Measurements from ENCODE around the gene ZNF628. TPM values are rescaled to one million over a fixed set of nuclear protein-coding genes. Genes with fewer than 3 reads are reported as not detected.

ZNF628 gene
- total and polyA plus RNA-seq, 2 donors (not counting 1 experiment from before 2014, with no cell fraction given) = 13.3 to 18.3 TPM

DNA sequence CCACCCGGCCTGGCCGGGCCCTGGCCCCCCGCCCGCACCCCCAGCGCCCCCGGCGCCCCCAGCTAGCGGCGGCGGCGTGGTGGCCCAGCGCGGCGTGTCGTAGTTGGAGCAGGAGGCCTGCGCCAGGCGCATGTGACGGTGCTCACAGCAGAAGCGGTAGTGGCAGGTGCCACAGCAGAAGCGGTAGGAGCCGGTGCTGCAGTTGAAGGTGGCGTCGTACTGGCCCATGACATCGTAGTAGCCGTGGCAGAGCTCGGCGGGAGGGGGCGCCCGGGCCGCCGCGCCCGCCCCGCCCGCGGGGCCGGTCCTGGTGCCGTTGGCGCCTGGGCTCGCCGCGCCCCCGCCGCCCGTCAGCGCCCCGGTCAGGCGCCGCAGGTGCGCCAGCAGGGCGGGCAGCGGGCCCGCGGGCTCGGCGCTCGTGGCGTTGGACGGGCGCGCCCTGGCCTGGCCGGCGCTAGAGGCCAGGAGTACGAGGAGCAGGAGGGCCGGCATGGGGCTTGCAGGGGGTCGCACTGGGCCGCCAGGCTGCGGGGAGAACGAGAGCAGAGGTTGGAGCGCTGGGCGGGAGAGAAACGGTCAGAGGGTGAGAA lies 34.0 kb upstream of the ZNF628 start:
- H3K4me3 Mint-ChIP-seq = no peak overlapping the region
- DNase-seq (peak; percentile 60), ATAC-seq (ENCODE audit: low read depth) (no peak)
- Histone ChIP-seq H3K79me2 (ENCODE audit: control insufficient read depth, insufficient read depth, low read length) (no peaks in the 10 kb centered on the region), H3K9ac (ENCODE audit: low read length) (no peak overlapping the region), H3K4me3 (ENCODE audit: control extremely low read depth in 1 of 5, extremely low read depth in 1 of 5, insufficient read depth in 1 of 5, low read depth in 2 of 5, low read length in 4 of 5) (no peak overlapping the region), H3K27ac (ENCODE audit: low read length in 2 of 2) (no peak overlapping the region), H2AFZ (ENCODE audit: insufficient read depth, low read depth, low read length, poor library complexity, severe bottlenecking) (no peak overlapping the region), H3K4me2 (replicated peaks; ENCODE audit: low read depth, low read length, poor library complexity, severe bottlenecking) (peak overlapping the region; percentile 62), H3K27me3 (replicated peaks in 1 of 4; ENCODE audit: control extremely low read depth in 1 of 4, control insufficient read depth in 3 of 4, insufficient read depth in 4 of 4, low read length in 3 of 4) (peaks cover 0 to 74% (median 45%) of the 10 kb centered on the region in 4 experiments), H3K4me1 (ENCODE audit: control insufficient read depth in 2 of 2, insufficient read depth in 2 of 2, low read length in 2 of 2) (peaks cover 21 to 37% of the 10 kb centered on the region in 2 donors), H3K9me3 (ENCODE audit: control extremely low read depth in 1 of 3, control insufficient read depth in 2 of 3, insufficient read depth in 1 of 3, low read length in 2 of 3) (peaks cover 0 to 29% (median 0%) of the 10 kb centered on the region in 3 donors), H4K20me1 (ENCODE audit: control insufficient read depth, insufficient read depth, low read length, poor library complexity, severe bottlenecking) (no peaks in the 10 kb centered on the region), H3K36me3 (replicated peaks in 1 of 2; ENCODE audit: control extremely low read depth in 1 of 2, control insufficient read depth in 1 of 2, extremely low read depth in 1 of 2, insufficient read depth in 2 of 2, low read length in 1 of 2) (no peaks in the 10 kb centered on the region)
- TF ChIP-seq EZH2 (IDR thresholded peaks at IDR 0.05; ENCODE audit: borderline replicate concordance, insufficient read depth, low read depth, low read length, poor library complexity, severe bottlenecking) = no peak
- TF ChIP-seq, protein P1, sequence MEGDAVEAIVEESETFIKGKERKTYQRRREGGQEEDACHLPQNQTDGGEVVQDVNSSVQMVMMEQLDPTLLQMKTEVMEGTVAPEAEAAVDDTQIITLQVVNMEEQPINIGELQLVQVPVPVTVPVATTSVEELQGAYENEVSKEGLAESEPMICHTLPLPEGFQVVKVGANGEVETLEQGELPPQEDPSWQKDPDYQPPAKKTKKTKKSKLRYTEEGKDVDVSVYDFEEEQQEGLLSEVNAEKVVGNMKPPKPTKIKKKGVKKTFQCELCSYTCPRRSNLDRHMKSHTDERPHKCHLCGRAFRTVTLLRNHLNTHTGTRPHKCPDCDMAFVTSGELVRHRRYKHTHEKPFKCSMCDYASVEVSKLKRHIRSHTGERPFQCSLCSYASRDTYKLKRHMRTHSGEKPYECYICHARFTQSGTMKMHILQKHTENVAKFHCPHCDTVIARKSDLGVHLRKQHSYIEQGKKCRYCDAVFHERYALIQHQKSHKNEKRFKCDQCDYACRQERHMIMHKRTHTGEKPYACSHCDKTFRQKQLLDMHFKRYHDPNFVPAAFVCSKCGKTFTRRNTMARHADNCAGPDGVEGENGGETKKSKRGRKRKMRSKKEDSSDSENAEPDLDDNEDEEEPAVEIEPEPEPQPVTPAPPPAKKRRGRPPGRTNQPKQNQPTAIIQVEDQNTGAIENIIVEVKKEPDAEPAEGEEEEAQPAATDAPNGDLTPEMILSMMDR (IDR thresholded peaks at IDR 0.05) = no peak
- intact Hi-C loops (cut with micrococcal nuclease) = no loop called here
- no peaks in the 10 kb centered on the region for H3K9me3 Mint-ChIP-seq (ENCODE audit: insufficient read depth)
- CTCF ChIA-PET = no interaction called here
- H3K27me3 Mint-ChIP-seq = peaks cover 64% of the 10 kb centered on the region
- POLR2A ChIA-PET = no interaction called here
- H3K27ac Mint-ChIP-seq = no peak overlapping the region
- H3K4me1 Mint-ChIP-seq = peaks cover 20% of the 10 kb centered on the region
- WGBS (ENCODE audit: insufficient coverage) = 4% methylated on average over 66 of the region's 72 CpGs

DNA sequence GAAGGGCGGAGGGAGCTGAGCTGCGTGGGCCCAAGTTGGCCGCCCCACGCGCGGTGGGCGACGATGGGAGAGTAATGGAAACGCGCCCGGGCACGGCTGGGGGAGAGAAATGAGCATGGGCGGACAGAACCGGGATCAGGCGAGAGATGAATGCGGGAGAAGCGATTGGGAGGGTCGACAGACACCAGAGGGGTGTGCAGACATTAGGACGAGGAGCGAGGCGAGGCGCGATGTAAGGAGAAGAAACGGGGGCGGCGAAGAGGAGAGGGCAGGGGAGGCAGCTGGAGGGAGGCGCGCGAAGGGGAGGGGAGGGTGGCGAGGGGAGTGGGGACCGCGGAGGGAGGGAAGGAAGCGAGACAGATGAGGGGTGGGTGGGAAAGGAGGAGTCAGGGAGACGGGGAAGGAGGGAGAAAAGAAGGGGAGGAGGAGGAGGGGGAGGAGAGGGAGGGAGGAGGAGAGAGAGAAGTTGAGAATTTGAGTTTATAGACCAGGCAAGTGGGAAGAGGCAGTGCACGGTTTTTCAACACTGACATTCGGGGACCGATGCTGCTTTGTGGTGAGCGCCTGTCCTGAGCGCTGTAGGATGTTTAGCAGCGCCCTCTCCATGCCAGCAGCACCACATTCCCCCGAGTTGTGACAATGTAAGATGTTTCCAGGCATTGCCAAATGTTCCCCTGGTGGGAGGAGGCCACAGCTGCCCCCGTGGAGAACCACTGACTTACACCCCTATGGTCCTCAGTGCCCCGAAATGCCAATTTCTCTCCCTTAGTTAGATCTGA lies 33.2 kb upstream of the ZNF628 start, which contains the start of gene SHISA7:
Gene SHISA7 (minus strand): TSS at position 256 of the 779 bp plus-strand sequence. CDS start 437 bp downstream, outside the sequence.
- no peak within 1 kb of the TSS for H2AFZ ChIP-seq (ENCODE audit: insufficient read depth, low read depth, low read length, poor library complexity, severe bottlenecking)
- peak within 1 kb of the TSS in 1 of 5 experiments; percentile 22 for H3K4me3 ChIP-seq (ENCODE audit: control extremely low read depth in 1 of 5, extremely low read depth in 1 of 5, insufficient read depth in 1 of 5, low read depth in 2 of 5, low read length in 4 of 5)
- peak within 1 kb of the TSS; percentile 62 for H3K4me2 ChIP-seq (replicated peaks; ENCODE audit: low read depth, low read length, poor library complexity, severe bottlenecking)
- no peak for ATAC-seq (ENCODE audit: low read depth)
- no peaks in the 10 kb centered on the region for H3K9me3 Mint-ChIP-seq (ENCODE audit: insufficient read depth)
- peaks cover 62% of the 10 kb centered on the region for H3K27me3 Mint-ChIP-seq
- no peak within 1 kb of the TSS for H3K9ac ChIP-seq (ENCODE audit: low read length)
- no peak for TF ChIP-seq EZH2 (IDR thresholded peaks at IDR 0.05; ENCODE audit: borderline replicate concordance, insufficient read depth, low read depth, low read length, poor library complexity, severe bottlenecking)
- TF ChIP-seq, protein P1 (IDR thresholded peaks at IDR 0.05) = no peak
- 4% methylated on average over 41 of the region's 43 CpGs for WGBS (ENCODE audit: insufficient coverage)
- H3K36me3 ChIP-seq (replicated peaks in 1 of 2; ENCODE audit: control extremely low read depth in 1 of 2, control insufficient read depth in 1 of 2, extremely low read depth in 1 of 2, insufficient read depth in 2 of 2, low read length in 1 of 2) = no peaks in the 10 kb centered on the region
- peaks cover 20% of the 10 kb centered on the region for H3K4me1 Mint-ChIP-seq
- H3K79me2 ChIP-seq (ENCODE audit: control insufficient read depth, insufficient read depth, low read length) = no peaks in the 10 kb centered on the region
- H3K27ac Mint-ChIP-seq = no peak within 1 kb of the TSS
- H4K20me1 ChIP-seq (ENCODE audit: control insufficient read depth, insufficient read depth, low read length, poor library complexity, severe bottlenecking) = no peaks in the 10 kb centered on the region
- peaks cover 0 to 66% (median 42%) of the 10 kb centered on the region in 4 experiments for H3K27me3 ChIP-seq (replicated peaks in 1 of 4; ENCODE audit: control extremely low read depth in 1 of 4, control insufficient read depth in 3 of 4, insufficient read depth in 4 of 4, low read length in 3 of 4)
- ChIA-PET POLR2A (no interaction called here), CTCF (interaction anchor here (0.8 to 0.9 kb wide), 2 partner anchors 23 to 366 kb away, joined by 3 to 6 read pairs; no protein-coding TSS in a partner anchor)
- H3K4me3 Mint-ChIP-seq = no peak within 1 kb of the TSS
- no peak within 1 kb of the TSS for H3K27ac ChIP-seq (ENCODE audit: low read length in 2 of 2)
- H3K4me1 ChIP-seq (ENCODE audit: control insufficient read depth in 2 of 2, insufficient read depth in 2 of 2, low read length in 2 of 2) = peaks cover 21 to 37% of the 10 kb centered on the region in 2 donors
- DNase-seq = peak; percentile 27
- peaks cover 0 to 24% (median 0%) of the 10 kb centered on the region in 3 donors for H3K9me3 ChIP-seq (ENCODE audit: control extremely low read depth in 1 of 3, control insufficient read depth in 2 of 3, insufficient read depth in 1 of 3, low read length in 2 of 3)
- intact Hi-C loops (cut with micrococcal nuclease) = no loop called here
